Adrenal gland (tissue), 5 donors: ENCODE data around the gene ZNF341.

Experiments used
- CTCF ChIP-seq, 6 experiments: fragments of 450-650 bp in 4 of 6; fragments of 200-600 bp in 2 of 6; sonication (generic) in 1 of 6; IDR thresholded peaks; 1 replicate in 5 of 6; 2 replicates in 1 of 6; pipeline versions ENCODE4 v1.5.1 to v1.8.0; 2016 to 2021; ENCODE audit warnings: antibody characterized with exemption in 6 of 6, mild to moderate bottlenecking in 2 of 6, moderate library complexity in 1 of 6
- POLR2A ChIP-seq, 2 donors: fragments of 450-650 bp; IDR thresholded peaks; one replicate each; pipeline ENCODE4 v1.6.1; 2017; ENCODE audit warnings: antibody characterized with exemption in 2 of 2, mild to moderate bottlenecking in 2 of 2, moderate library complexity in 1 of 2
- donor health status: DM: no; HTN: no; CAD: no.

DNA sequence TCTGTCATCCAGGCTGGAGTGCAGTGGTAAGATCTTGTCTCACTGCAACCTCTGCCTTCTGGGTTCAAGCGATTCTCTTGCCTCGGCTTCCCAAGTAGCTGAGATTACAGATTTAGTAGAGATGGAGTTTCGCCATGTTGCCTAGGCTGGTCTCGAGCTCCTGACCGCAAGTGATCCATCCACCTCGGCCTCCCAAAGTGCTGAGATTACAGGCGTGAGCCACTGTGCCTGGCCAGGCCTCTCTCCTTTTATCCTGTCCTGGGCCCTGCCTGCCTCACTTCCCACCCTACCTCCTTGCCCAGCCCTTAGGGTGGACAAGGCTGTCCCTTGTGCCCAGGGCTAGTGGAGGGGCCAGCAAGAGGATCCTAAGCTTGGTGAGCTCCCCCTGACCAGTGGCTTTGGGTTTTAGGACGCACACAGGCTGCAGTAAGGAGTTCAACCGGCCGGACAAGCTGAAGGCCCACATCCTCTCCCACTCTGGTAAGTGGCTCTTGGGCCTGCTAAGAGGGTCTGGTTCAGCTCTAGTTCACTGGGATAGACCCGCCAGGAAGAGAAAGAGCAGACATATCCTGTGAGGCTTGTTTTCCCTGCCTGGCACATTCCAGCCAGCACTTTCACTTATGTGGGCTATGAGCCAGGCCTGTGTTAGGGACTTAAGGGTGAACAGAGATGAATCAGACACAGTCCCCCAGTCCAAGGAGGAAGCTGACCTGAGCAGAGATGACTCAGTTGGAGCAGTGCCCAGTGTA is 57.5 kb downstream of the ZNF341 start:
- TF ChIP-seq CTCF (IDR thresholded peaks at IDR 0.05) (no peak), POLR2A (IDR thresholded peaks at IDR 0.05) (no peak)
